HEK293 (cell line): ENCODE data around the gene SPAM1.

Experiments used
- CTCF ChIA-PET: fragments of 350-600 bp; formaldehyde crosslinking; extraction: SDS; loops from one replicate; lab custom pipeline; 2021; ENCODE audit warnings: antibody characterized with exemption; lab: Yijun Ruan, JAX
- POLR2A ChIA-PET: fragments of 300-600 bp; formaldehyde crosslinking; extraction: SDS; loops from one replicate; lab custom pipeline; 2020; ENCODE audit warnings: antibody characterized with exemption, inconsistent platforms; lab: Yijun Ruan, JAX
- H3K27ac ChIP-seq: fragments of 200-500 bp; sonication (Bioruptor generic); 2 replicates; pipeline ENCODE4 v1.5.1; 2014; ENCODE audit warnings: low read depth, low read length, control low read depth, inconsistent platforms; ENCODE audit errors: extremely low read depth
- H3K36me3 ChIP-seq, 2 experiments: fragments of 200-500 bp in 1 of 2; sonication (Bioruptor generic) in 1 of 2; 1 replicate in 1 of 2; 2 replicates in 1 of 2; pipeline ENCODE4 v1.5.1; 2014 to 2017; ENCODE audit warnings: inconsistent platforms in 2 of 2, low read length in 2 of 2; ENCODE audit not compliant: control insufficient read depth in 2 of 2, insufficient read depth in 1 of 2
- H3K4me1 ChIP-seq: fragments of 200-500 bp; sonication (Bioruptor generic); 2 replicates; pipeline ENCODE4 v1.5.1; 2014; ENCODE audit warnings: mild to moderate bottlenecking, low read length, inconsistent platforms; ENCODE audit not compliant: control insufficient read depth, insufficient read depth
- H3K4me3 ChIP-seq: 2 replicates; pipeline ENCODE4 v1.5.1; 2011; ENCODE audit warnings: low read depth, mild to moderate bottlenecking, control low read depth, low read length, moderate library complexity
- H3K9me3 ChIP-seq: fragments of 200-500 bp; sonication (Bioruptor generic); 2 replicates; pipeline ENCODE4 v1.5.1; 2014; ENCODE audit warnings: low read depth, low read length, inconsistent platforms; ENCODE audit not compliant: control insufficient read depth, insufficient read depth
- GLI4 ChIP-seq: fragments of 450-650 bp; formaldehyde crosslinking; IDR thresholded peaks from 2 replicates; pipeline ENCODE4 v1.5.1; 2016; ENCODE audit warnings: missing biosample characterization, missing genetic modification characterization
- SALL2 ChIP-seq: fragments of 450-650 bp; formaldehyde crosslinking; IDR thresholded peaks from 2 replicates; pipeline ENCODE4 v1.5.0; 2017; ENCODE audit warnings: missing biosample characterization, mild to moderate bottlenecking, missing genetic modification characterization, borderline replicate concordance
- SETDB1 ChIP-seq: IDR thresholded peaks from one replicate; pipeline ENCODE4 v1.6.1; 2017; ENCODE audit warnings: mild to moderate bottlenecking, low read length, moderate library complexity, mixed read lengths; ENCODE audit not compliant: insufficient read length
- TSHZ1 ChIP-seq: fragments of 450-650 bp; formaldehyde crosslinking; IDR thresholded peaks from 2 replicates; pipeline ENCODE4 v1.5.1; 2016; ENCODE audit warnings: missing biosample characterization, missing genetic modification characterization, borderline replicate concordance
- ZBTB1 ChIP-seq: fragments of 450-650 bp; formaldehyde crosslinking; IDR thresholded peaks from 2 replicates; pipeline ENCODE4 v1.5.1; 2016; ENCODE audit warnings: missing biosample characterization, missing genetic modification characterization
- ZBTB49 ChIP-seq: fragments of 450-650 bp; formaldehyde crosslinking; IDR thresholded peaks from 2 replicates; pipeline ENCODE4 v1.5.1; 2016; ENCODE audit warnings: missing biosample characterization, missing genetic modification characterization, low read depth
- ZIC2 ChIP-seq: fragments of 450-650 bp; formaldehyde crosslinking; IDR thresholded peaks from 2 replicates; pipeline ENCODE4 v1.5.1; 2016; ENCODE audit warnings: missing biosample characterization, missing genetic modification characterization
- ZNF133 ChIP-seq: fragments of 450-650 bp; formaldehyde crosslinking; IDR thresholded peaks from 2 replicates; pipeline ENCODE4 v1.5.1; 2016; ENCODE audit warnings: missing biosample characterization, missing genetic modification characterization
- ZNF404 ChIP-seq: fragments of 450-650 bp; formaldehyde crosslinking; IDR thresholded peaks from 2 replicates; pipeline ENCODE4 v1.5.1; 2017; ENCODE audit warnings: missing biosample characterization, missing genetic modification characterization
- ZNF510 ChIP-seq: fragments of 450-650 bp; formaldehyde crosslinking; IDR thresholded peaks from 2 replicates; pipeline ENCODE4 v1.5.1; 2018; ENCODE audit warnings: mild to moderate bottlenecking, missing genetic modification characterization, missing biosample characterization; ENCODE audit not compliant: insufficient replicate concordance
- ZNF555 ChIP-seq: fragments of 450-650 bp; formaldehyde crosslinking; conservative IDR thresholded peaks from 2 replicates; pipeline ENCODE4 v1.5.1; 2017; ENCODE audit warnings: missing biosample characterization, mild to moderate bottlenecking, missing genetic modification characterization, inconsistent platforms
- ZNF624 ChIP-seq: fragments of 450-650 bp; formaldehyde crosslinking; IDR thresholded peaks from 2 replicates; pipeline ENCODE4 v1.5.1; 2017; ENCODE audit warnings: missing biosample characterization, missing genetic modification characterization
- ZNF660 ChIP-seq: fragments of 450-650 bp; IDR thresholded peaks from 2 replicates; pipeline ENCODE4 v1.5.1; 2018; ENCODE audit warnings: missing biosample characterization, mild to moderate bottlenecking, missing genetic modification characterization
- ZNF830 ChIP-seq: fragments of 450-650 bp; IDR thresholded peaks from 2 replicates; pipeline ENCODE4 v1.5.0; 2018; ENCODE audit warnings: missing biosample characterization, missing genetic modification characterization, low read depth, mild to moderate bottlenecking, moderate library complexity
- TF ChIP-seq, protein P1 (sequence below): fragments of 450-650 bp; formaldehyde crosslinking; IDR thresholded peaks from 2 replicates; pipeline ENCODE4 v1.5.0; 2017; ENCODE audit warnings: missing biosample characterization, missing genetic modification characterization, borderline replicate concordance
- TF ChIP-seq, protein P2 (sequence below): fragments of 450-650 bp; formaldehyde crosslinking; IDR thresholded peaks from 2 replicates; pipeline ENCODE4 v1.5.1; 2016; ENCODE audit warnings: missing biosample characterization, missing genetic modification characterization
- TF ChIP-seq, protein P3 (sequence below): fragments of 450-650 bp; formaldehyde crosslinking; IDR thresholded peaks from 2 replicates; pipeline ENCODE4 v1.5.1; 2016; ENCODE audit warnings: missing biosample characterization, missing genetic modification characterization
- TF ChIP-seq, protein P4 (sequence below): fragments of 450-650 bp; formaldehyde crosslinking; IDR thresholded peaks from 2 replicates; pipeline ENCODE4 v1.5.1; 2016; ENCODE audit warnings: missing biosample characterization, missing genetic modification characterization

Gene SPAM1

DNA sequence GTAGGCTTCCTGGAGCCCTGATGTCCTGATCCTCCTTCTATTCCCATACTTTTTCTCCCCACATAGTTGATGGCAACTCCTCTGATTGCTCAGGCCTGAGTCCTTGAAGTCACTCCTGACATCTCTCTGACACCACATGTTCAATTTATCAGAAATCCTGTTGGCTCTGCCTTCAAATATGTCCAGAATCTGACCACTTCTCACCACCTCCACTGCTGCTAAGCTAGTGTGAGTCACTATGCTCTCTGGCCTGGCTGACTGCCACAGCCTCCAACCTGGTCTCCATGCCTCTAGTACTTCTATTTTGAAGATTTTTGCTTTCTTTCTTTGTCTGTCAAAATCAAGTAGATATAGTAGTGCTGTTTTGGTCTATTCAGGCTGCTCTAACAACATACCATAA lies 54.8 kb downstream of the SPAM1 start:
- POLR2A ChIA-PET, result no interaction called here
- H3K4me1 ChIP-seq, result no peaks in the 10 kb centered on the region
- CTCF ChIA-PET, result no interaction called here
- no peak for TF ChIP-seq ZNF404 (tag by site-specific recombination)
- no peak for TF ChIP-seq ZNF624 (tag by site-specific recombination)
- TF ChIP-seq ZNF660 (tag by site-specific recombination), result no peak
- TF ChIP-seq, protein P1, sequence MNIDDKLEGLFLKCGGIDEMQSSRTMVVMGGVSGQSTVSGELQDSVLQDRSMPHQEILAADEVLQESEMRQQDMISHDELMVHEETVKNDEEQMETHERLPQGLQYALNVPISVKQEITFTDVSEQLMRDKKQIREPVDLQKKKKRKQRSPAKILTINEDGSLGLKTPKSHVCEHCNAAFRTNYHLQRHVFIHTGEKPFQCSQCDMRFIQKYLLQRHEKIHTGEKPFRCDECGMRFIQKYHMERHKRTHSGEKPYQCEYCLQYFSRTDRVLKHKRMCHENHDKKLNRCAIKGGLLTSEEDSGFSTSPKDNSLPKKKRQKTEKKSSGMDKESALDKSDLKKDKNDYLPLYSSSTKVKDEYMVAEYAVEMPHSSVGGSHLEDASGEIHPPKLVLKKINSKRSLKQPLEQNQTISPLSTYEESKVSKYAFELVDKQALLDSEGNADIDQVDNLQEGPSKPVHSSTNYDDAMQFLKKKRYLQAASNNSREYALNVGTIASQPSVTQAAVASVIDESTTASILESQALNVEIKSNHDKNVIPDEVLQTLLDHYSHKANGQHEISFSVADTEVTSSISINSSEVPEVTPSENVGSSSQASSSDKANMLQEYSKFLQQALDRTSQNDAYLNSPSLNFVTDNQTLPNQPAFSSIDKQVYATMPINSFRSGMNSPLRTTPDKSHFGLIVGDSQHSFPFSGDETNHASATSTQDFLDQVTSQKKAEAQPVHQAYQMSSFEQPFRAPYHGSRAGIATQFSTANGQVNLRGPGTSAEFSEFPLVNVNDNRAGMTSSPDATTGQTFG (tag by site-specific recombination), result no peak
- TF ChIP-seq SETDB1, result no peak
- TF ChIP-seq ZBTB1 (tag by site-specific recombination), result no peak
- TF ChIP-seq ZIC2 (tag by site-specific recombination), result no peak
- TF ChIP-seq, protein P2, sequence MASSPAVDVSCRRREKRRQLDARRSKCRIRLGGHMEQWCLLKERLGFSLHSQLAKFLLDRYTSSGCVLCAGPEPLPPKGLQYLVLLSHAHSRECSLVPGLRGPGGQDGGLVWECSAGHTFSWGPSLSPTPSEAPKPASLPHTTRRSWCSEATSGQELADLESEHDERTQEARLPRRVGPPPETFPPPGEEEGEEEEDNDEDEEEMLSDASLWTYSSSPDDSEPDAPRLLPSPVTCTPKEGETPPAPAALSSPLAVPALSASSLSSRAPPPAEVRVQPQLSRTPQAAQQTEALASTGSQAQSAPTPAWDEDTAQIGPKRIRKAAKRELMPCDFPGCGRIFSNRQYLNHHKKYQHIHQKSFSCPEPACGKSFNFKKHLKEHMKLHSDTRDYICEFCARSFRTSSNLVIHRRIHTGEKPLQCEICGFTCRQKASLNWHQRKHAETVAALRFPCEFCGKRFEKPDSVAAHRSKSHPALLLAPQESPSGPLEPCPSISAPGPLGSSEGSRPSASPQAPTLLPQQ (tag by site-specific recombination), result no peak
- TF ChIP-seq ZNF133 (tag by site-specific recombination), result no peak
- TF ChIP-seq, protein P3, sequence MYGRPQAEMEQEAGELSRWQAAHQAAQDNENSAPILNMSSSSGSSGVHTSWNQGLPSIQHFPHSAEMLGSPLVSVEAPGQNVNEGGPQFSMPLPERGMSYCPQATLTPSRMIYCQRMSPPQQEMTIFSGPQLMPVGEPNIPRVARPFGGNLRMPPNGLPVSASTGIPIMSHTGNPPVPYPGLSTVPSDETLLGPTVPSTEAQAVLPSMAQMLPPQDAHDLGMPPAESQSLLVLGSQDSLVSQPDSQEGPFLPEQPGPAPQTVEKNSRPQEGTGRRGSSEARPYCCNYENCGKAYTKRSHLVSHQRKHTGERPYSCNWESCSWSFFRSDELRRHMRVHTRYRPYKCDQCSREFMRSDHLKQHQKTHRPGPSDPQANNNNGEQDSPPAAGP (tag by site-specific recombination), result no peak
- TF ChIP-seq ZNF510 (tag by site-specific recombination), result no peak
- TF ChIP-seq GLI4 (tag by site-specific recombination), result no peak
- TF ChIP-seq ZBTB49 (tag by site-specific recombination), result no peak
- no peak for TF ChIP-seq TSHZ1 (tag by site-specific recombination)
- no peak for TF ChIP-seq ZNF555 (tag by site-specific recombination)
- TF ChIP-seq, protein P4, sequence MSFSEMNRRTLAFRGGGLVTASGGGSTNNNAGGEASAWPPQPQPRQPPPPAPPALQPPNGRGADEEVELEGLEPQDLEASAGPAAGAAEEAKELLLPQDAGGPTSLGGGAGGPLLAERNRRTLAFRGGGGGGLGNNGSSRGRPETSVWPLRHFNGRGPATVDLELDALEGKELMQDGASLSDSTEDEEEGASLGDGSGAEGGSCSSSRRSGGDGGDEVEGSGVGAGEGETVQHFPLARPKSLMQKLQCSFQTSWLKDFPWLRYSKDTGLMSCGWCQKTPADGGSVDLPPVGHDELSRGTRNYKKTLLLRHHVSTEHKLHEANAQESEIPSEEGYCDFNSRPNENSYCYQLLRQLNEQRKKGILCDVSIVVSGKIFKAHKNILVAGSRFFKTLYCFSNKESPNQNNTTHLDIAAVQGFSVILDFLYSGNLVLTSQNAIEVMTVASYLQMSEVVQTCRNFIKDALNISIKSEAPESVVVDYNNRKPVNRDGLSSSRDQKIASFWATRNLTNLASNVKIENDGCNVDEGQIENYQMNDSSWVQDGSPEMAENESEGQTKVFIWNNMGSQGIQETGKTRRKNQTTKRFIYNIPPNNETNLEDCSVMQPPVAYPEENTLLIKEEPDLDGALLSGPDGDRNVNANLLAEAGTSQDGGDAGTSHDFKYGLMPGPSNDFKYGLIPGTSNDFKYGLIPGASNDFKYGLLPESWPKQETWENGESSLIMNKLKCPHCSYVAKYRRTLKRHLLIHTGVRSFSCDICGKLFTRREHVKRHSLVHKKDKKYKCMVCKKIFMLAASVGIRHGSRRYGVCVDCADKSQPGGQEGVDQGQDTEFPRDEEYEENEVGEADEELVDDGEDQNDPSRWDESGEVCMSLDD, result no peak
- TF ChIP-seq ZNF830 (tag by site-specific recombination), result no peak
- no peak for TF ChIP-seq SALL2 (tag by site-specific recombination)
- H3K4me3 ChIP-seq, result no peak overlapping the region
- no peak overlapping the region for H3K27ac ChIP-seq
- H3K36me3 ChIP-seq, result no peaks in the 10 kb centered on the region
- H3K9me3 ChIP-seq, result no peaks in the 10 kb centered on the region
